Left lung (tissue), 10 donors: Measurements from ENCODE around the gene LRRC2. TPM values are rescaled to one million over a fixed set of nuclear protein-coding genes. Genes with fewer than 3 reads are reported as not detected.

ENCODE experiments used
- ATAC-seq: fragments of 200-7000 bp; cut with Tn5 transposase; one replicate; pipeline ENCODE4 v1.9.1; 2020; ENCODE audit warnings: moderate library complexity
- DNase-seq, 4 donors: peaks; one replicate each; pipeline ENCODE4 v3.0.0-alpha.2; 2013 to 2020
- H3K27ac ChIP-seq, 2 donors: fragments of 200-600 bp; sonication (generic) in 1 of 2; one replicate each; pipeline versions ENCODE4 v1.5.0 to v1.8.0; 2020 to 2021
- H3K27me3 ChIP-seq, 2 donors: fragments of 200-600 bp; sonication (generic) in 1 of 2; one replicate each; pipeline versions ENCODE4 v1.5.0 to v1.8.0; 2020 to 2021
- H3K36me3 ChIP-seq, 2 donors: fragments of 200-600 bp; sonication (generic) in 1 of 2; one replicate each; pipeline versions ENCODE4 v1.5.0 to v1.8.0; 2020 to 2021
- H3K4me1 ChIP-seq, 2 donors: fragments of 200-600 bp; one replicate each; pipeline ENCODE4 v1.8.0; 2021
- H3K4me3 ChIP-seq, 2 donors: fragments of 200-600 bp; sonication (generic) in 1 of 2; one replicate each; pipeline versions ENCODE4 v1.5.0 to v1.8.0; 2020 to 2021; ENCODE audit warnings: mild to moderate bottlenecking in 1 of 2
- H3K9me3 ChIP-seq, 2 donors: fragments of 200-600 bp; sonication (generic) in 1 of 2; one replicate each; pipeline versions ENCODE4 v1.5.0 to v1.8.0; 2020 to 2021
- CTCF ChIP-seq, 2 donors: fragments of 200-600 bp; sonication (generic) in 1 of 2; IDR thresholded peaks; one replicate each; pipeline versions ENCODE4 v1.5.0 to v1.8.0; 2021; ENCODE audit warnings: antibody characterized with exemption in 2 of 2
- intact Hi-C, 2 donors: fragments of 100-400 bp; cut with DNase I; formaldehyde crosslinking; loops; one replicate each; pipeline versions ENCODE4 v1.11.2 to v1.14.2; 2022
- polyA plus RNA-seq, 6 donors: library from polyadenylated mRNA; unstranded; fragments of 120-200 nt; gene quantifications; one replicate each; pipeline ENCODE4 v1.2.1, GENCODE V29; 2013; ENCODE audit not compliant: insufficient read length in 6 of 6
- total RNA-seq, 2 donors: library from RNA; stranded (reverse); fragmentation: NEBNext Ultra II Directional; extraction: Animal tissue kit (Norgen Biotek cat#: 25700); gene quantifications; one replicate each; pipeline ENCODE4 v1.2.1, GENCODE V29; 2021
- donor health status: DM: no; HTN: yes; CAD: no.
- donor health status: DM: no; HTN: no; CAD: no.

LRRC2 gene
- total and polyA plus RNA-seq, 8 donors, result 0.36 to 0.47 (median 0.45) TPM

GRCh38 chr3:46509661-46510187 lies 56.4 kb downstream of the LRRC2 start:
- no peak overlapping the region for H3K27ac ChIP-seq
- no peak overlapping the region for H3K4me3 ChIP-seq

GRCh38 chr3:46508850-46509591 lies 57.1 kb downstream of the LRRC2 start:
- H3K36me3 ChIP-seq, result no peaks in the 10 kb centered on the region
- no peaks in the 10 kb centered on the region for H3K9me3 ChIP-seq
- intact Hi-C loops, result no loop called here
- ATAC-seq (no peak), DNase-seq (no peak)
- H3K4me1 ChIP-seq, result no peaks in the 10 kb centered on the region
- H3K4me3 ChIP-seq, result no peak overlapping the region
- H3K27me3 ChIP-seq, result no peaks in the 10 kb centered on the region
- H3K27ac ChIP-seq, result no peak overlapping the region
- no peak for TF ChIP-seq CTCF (IDR thresholded peaks at IDR 0.05)

More at GRCh38 chr3:46509661-46510187, 56.4 kb downstream of the LRRC2 start:
- intact Hi-C loops, result no loop called here
- DNase-seq, result no peak
- Histone ChIP-seq H3K9me3 (no peaks in the 10 kb centered on the region), H3K27me3 (no peaks in the 10 kb centered on the region), H3K4me1 (no peaks in the 10 kb centered on the region), H3K36me3 (no peaks in the 10 kb centered on the region)
- no peak for ATAC-seq
- no peak for TF ChIP-seq CTCF (IDR thresholded peaks at IDR 0.05)

- TF ChIP-seq CTCF (IDR thresholded peaks at IDR 0.05), result no peak
- ATAC-seq, result no peak
- Histone ChIP-seq H3K27me3 (no peaks in the 10 kb centered on the region), H3K36me3 (no peaks in the 10 kb centered on the region), H3K9me3 (no peaks in the 10 kb centered on the region), H3K4me3 (no peak overlapping the region), H3K27ac (no peak overlapping the region), H3K4me1 (no peaks in the 10 kb centered on the region)
- intact Hi-C loops, result no loop called here
- DNase-seq, result no peak
These were observed 59.6 kb downstream of the LRRC2 start for GRCh38 chr3:46506526-46506925.

- H3K27ac ChIP-seq, result no peak overlapping the region
- no peak for DNase-seq
- no peak for TF ChIP-seq CTCF (IDR thresholded peaks at IDR 0.05)
- H3K27me3 ChIP-seq, result no peaks in the 10 kb centered on the region
- H3K36me3 ChIP-seq, result no peaks in the 10 kb centered on the region
- H3K4me3 ChIP-seq, result no peak overlapping the region
- intact Hi-C loops, result no loop called here
- no peaks in the 10 kb centered on the region for H3K4me1 ChIP-seq
- no peak for ATAC-seq
- H3K9me3 ChIP-seq, result no peaks in the 10 kb centered on the region
These were observed 60.1 kb downstream of the LRRC2 start for GRCh38 chr3:46505953-46506352.

- H3K27me3 ChIP-seq, result no peaks in the 10 kb centered on the region
- no peak for DNase-seq
- TF ChIP-seq CTCF (IDR thresholded peaks at IDR 0.05), result no peak
- no peak overlapping the region for H3K4me3 ChIP-seq
- intact Hi-C loops, result no loop called here
- no peak overlapping the region for H3K27ac ChIP-seq
- ATAC-seq, result no peak
- no peaks in the 10 kb centered on the region for H3K36me3 ChIP-seq
- no peaks in the 10 kb centered on the region for H3K9me3 ChIP-seq
- no peaks in the 10 kb centered on the region for H3K4me1 ChIP-seq
These were observed 61.3 kb downstream of the LRRC2 start for GRCh38 chr3:46504789-46505188.
